ENCODE measurements around the gene CERS6.

GRCh38 chr2:168567836-168568235 is 111.8 kb downstream of the CERS6 start:
- TF ChIP-seq ELK1 (IDR thresholded peaks at IDR 0.05; ENCODE audit: low read depth, low read length) = no peak
- TF ChIP-seq, protein P1, sequence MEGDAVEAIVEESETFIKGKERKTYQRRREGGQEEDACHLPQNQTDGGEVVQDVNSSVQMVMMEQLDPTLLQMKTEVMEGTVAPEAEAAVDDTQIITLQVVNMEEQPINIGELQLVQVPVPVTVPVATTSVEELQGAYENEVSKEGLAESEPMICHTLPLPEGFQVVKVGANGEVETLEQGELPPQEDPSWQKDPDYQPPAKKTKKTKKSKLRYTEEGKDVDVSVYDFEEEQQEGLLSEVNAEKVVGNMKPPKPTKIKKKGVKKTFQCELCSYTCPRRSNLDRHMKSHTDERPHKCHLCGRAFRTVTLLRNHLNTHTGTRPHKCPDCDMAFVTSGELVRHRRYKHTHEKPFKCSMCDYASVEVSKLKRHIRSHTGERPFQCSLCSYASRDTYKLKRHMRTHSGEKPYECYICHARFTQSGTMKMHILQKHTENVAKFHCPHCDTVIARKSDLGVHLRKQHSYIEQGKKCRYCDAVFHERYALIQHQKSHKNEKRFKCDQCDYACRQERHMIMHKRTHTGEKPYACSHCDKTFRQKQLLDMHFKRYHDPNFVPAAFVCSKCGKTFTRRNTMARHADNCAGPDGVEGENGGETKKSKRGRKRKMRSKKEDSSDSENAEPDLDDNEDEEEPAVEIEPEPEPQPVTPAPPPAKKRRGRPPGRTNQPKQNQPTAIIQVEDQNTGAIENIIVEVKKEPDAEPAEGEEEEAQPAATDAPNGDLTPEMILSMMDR (IDR thresholded peaks at IDR 0.05 in 2 of 3, conservative IDR thresholded peaks at IDR 0.05 in 1 of 3; ENCODE audit: control insufficient read depth in 2 of 3, extremely low read depth in 1 of 3, insufficient read depth in 1 of 3, low read depth in 3 of 3, low read length in 3 of 3) = no peak
- TF ChIP-seq, protein P2, sequence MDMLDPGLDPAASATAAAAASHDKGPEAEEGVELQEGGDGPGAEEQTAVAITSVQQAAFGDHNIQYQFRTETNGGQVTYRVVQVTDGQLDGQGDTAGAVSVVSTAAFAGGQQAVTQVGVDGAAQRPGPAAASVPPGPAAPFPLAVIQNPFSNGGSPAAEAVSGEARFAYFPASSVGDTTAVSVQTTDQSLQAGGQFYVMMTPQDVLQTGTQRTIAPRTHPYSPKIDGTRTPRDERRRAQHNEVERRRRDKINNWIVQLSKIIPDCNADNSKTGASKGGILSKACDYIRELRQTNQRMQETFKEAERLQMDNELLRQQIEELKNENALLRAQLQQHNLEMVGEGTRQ (IDR thresholded peaks at IDR 0.05; ENCODE audit: borderline replicate concordance, low read depth, low read length) = no peak
- TF ChIP-seq, protein P3, sequence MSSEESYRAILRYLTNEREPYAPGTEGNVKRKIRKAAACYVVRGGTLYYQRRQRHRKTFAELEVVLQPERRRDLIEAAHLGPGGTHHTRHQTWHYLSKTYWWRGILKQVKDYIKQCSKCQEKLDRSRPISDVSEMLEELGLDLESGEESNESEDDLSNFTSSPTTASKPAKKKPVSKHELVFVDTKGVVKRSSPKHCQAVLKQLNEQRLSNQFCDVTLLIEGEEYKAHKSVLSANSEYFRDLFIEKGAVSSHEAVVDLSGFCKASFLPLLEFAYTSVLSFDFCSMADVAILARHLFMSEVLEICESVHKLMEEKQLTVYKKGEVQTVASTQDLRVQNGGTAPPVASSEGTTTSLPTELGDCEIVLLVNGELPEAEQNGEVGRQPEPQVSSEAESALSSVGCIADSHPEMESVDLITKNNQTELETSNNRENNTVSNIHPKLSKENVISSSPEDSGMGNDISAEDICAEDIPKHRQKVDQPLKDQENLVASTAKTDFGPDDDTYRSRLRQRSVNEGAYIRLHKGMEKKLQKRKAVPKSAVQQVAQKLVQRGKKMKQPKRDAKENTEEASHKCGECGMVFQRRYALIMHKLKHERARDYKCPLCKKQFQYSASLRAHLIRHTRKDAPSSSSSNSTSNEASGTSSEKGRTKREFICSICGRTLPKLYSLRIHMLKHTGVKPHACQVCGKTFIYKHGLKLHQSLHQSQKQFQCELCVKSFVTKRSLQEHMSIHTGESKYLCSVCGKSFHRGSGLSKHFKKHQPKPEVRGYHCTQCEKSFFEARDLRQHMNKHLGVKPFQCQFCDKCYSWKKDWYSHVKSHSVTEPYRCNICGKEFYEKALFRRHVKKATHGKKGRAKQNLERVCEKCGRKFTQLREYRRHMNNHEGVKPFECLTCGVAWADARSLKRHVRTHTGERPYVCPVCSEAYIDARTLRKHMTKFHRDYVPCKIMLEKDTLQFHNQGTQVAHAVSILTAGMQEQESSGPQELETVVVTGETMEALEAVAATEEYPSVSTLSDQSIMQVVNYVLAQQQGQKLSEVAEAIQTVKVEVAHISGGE (CRISPR knock-in tag; IDR thresholded peaks at IDR 0.05) = no peak
- TF ChIP-seq ZNF274 (IDR thresholded peaks at IDR 0.05; ENCODE audit: insufficient read depth, insufficient read length) = no peak
- TF ChIP-seq RCOR1 (conservative IDR thresholded peaks at IDR 0.05; ENCODE audit: low read depth, low read length) = no peak
- no peak for TF ChIP-seq RBBP5 (conservative IDR thresholded peaks at IDR 0.05)
- TF ChIP-seq TCF7 (IDR thresholded peaks at IDR 0.05; ENCODE audit: borderline replicate concordance) = no peak
- TF ChIP-seq KDM1A (IDR thresholded peaks at IDR 0.05; ENCODE audit: borderline replicate concordance) = no peak
- TF ChIP-seq REST (IDR thresholded peaks at IDR 0.05; ENCODE audit: low read depth, low read length) = no peak
- no peak for TF ChIP-seq SREBF2 (IDR thresholded peaks at IDR 0.05; ENCODE audit: low read length)
- TF ChIP-seq BRCA1 (IDR thresholded peaks at IDR 0.05; ENCODE audit: low read depth, low read length) = no peak

All from GM12878 (cell line).